T-helper 2 cell treated with Interferon-gamma antibody and Interleukin-4, amounts not matched to agents 100 ng/mL and 5 ng/mL, for 36 hours (primary cell): Measurements from ENCODE around the gene LMCD1. TPM values are rescaled to one million over a fixed set of nuclear protein-coding genes. Genes with fewer than 3 reads are reported as not detected.
"Not testable (repeated sequence)": the region's sequence is repeated elsewhere in the genome, so short reads cannot be mapped to it uniquely, and the experiment has no call there.

Source experiments
- intact Hi-C: fragments of 100-400 bp; cut with micrococcal nuclease; formaldehyde crosslinking; loops from one replicate; pipeline ENCODE4 v1.15.1; 2023
- total RNA-seq: library from RNA; stranded (reverse); gene quantifications from 2 replicates; pipeline ENCODE4 v1.2.3, GENCODE V29; 2022

LMCD1 gene
- total RNA-seq, 1 donor from 2014 or later = 1.2 TPM

GRCh38 chr3:8558645-8559044 is 57.0 kb downstream of the LMCD1 start:
- intact Hi-C loops = no loop called here

GRCh38 chr3:8559351-8559750 is 57.7 kb downstream of the LMCD1 start:
- intact Hi-C loops = no loop called here

GRCh38 chr3:8560366-8561007 is 58.9 kb downstream of the LMCD1 start:
- intact Hi-C loops = no loop called here

GRCh38 chr3:8561370-8561769 is 59.7 kb downstream of the LMCD1 start:
- intact Hi-C loops = no loop called here

GRCh38 chr3:8562081-8562595 is 60.5 kb downstream of the LMCD1 start:
- intact Hi-C loops = no loop called here

- intact Hi-C loops = no loop called here
These were observed 61.5 kb downstream of the LMCD1 start for GRCh38 chr3:8563146-8563545.

GRCh38 chr3:8563597-8563996 is 62.0 kb downstream of the LMCD1 start:
- intact Hi-C loops = no loop called here

- intact Hi-C loops = no loop called here
These were observed 63.8 kb downstream of the LMCD1 start for GRCh38 chr3:8565376-8565775.

- intact Hi-C loops = no loop called here
These were observed 66.4 kb downstream of the LMCD1 start for GRCh38 chr3:8567784-8568575.

- intact Hi-C loops = no loop called here
These were observed 69.6 kb downstream of the LMCD1 start for GRCh38 chr3:8571256-8571655.

GRCh38 chr3:8573342-8573926 is 71.8 kb downstream of the LMCD1 start:
- intact Hi-C loops = no loop called here

- intact Hi-C loops = no loop called here
These were observed 72.5 kb downstream of the LMCD1 start for GRCh38 chr3:8574040-8574669.

- intact Hi-C loops = no loop called here
These were observed 73.2 kb downstream of the LMCD1 start for GRCh38 chr3:8574670-8575322.

GRCh38 chr3:8575364-8576104 is 73.9 kb downstream of the LMCD1 start:
- intact Hi-C loops = no loop called here

- intact Hi-C loops = no loop called here
These were observed 74.8 kb downstream of the LMCD1 start for GRCh38 chr3:8576436-8576835.

GRCh38 chr3:8576841-8577571 is 75.4 kb downstream of the LMCD1 start:
- intact Hi-C loops = no loop called here

- intact Hi-C loops = no loop called here
These were observed 76.7 kb downstream of the LMCD1 start for GRCh38 chr3:8578282-8578681.

GRCh38 chr3:8579096-8579495 is 77.5 kb downstream of the LMCD1 start:
- intact Hi-C loops = no loop called here

GRCh38 chr3:8579943-8580342 is 78.3 kb downstream of the LMCD1 start:
- intact Hi-C loops = no loop called here

GRCh38 chr3:8580434-8580833 is 78.8 kb downstream of the LMCD1 start:
- intact Hi-C loops = not testable (repeated sequence)
